ENCODE results near the gene RPIA. TPM values are rescaled to one million over a fixed set of nuclear protein-coding genes. Genes with fewer than 3 reads are reported as not detected.

The RPIA gene
- total RNA-seq, 3 donors from 2014 or later: 17.5 to 29.7 (median 25.7) TPM

GRCh38 chr2:88687384-88687783, 4.1 kb upstream of the RPIA start:
- H3K4me3 ChIP-seq: no peak overlapping the region
- peaks cover 12% of the 10 kb centered on the region for H3K9me3 ChIP-seq
- ATAC-seq (no peak), DNase-seq (no peak)
- H3K4me1 ChIP-seq (ENCODE audit: low read depth): peaks cover 6% of the 10 kb centered on the region
- no peaks in the 10 kb centered on the region for H3K36me3 ChIP-seq (ENCODE audit: low read depth)
- TF ChIP-seq CTCF (IDR thresholded peaks at IDR 0.05): no peak
- intact Hi-C loops (cut with DNase I, micrococcal nuclease): no loop called here

- intact Hi-C loops (cut with DNase I, micrococcal nuclease): no loop called here
- peak; percentile 70 to 71 (median 70) for DNase-seq
- Histone ChIP-seq H3K4me1 (ENCODE audit: low read depth) (peaks cover 10% of the 10 kb centered on the region), H3K36me3 (ENCODE audit: low read depth) (no peaks in the 10 kb centered on the region), H3K9me3 (no peaks in the 10 kb centered on the region), H3K4me3 (peak overlapping the region; percentile 40)
- ATAC-seq: peak; percentile 52
- no peak for TF ChIP-seq CTCF (IDR thresholded peaks at IDR 0.05)
Observed at GRCh38 chr2:88690591-88691338, 708 bp upstream of the RPIA start.

- Histone ChIP-seq H3K4me3 (peak overlapping the region; percentile 40), H3K4me1 (ENCODE audit: low read depth) (peaks cover 14% of the 10 kb centered on the region), H3K36me3 (ENCODE audit: low read depth) (no peaks in the 10 kb centered on the region), H3K9me3 (no peaks in the 10 kb centered on the region)
- intact Hi-C loops (cut with DNase I, micrococcal nuclease): no loop called here
- no peak for TF ChIP-seq CTCF (IDR thresholded peaks at IDR 0.05)
- DNase-seq: peak; percentile 54 to 62 (median 56)
- ATAC-seq: peak; percentile 4
Observed at GRCh38 chr2:88692187-88692586, 714 bp downstream of the RPIA start.

GRCh38 chr2:88693911-88694414, 2.5 kb downstream of the RPIA start:
- H3K36me3 ChIP-seq (ENCODE audit: low read depth): no peaks in the 10 kb centered on the region
- H3K4me3 ChIP-seq: no peak overlapping the region
- no peak for TF ChIP-seq CTCF (IDR thresholded peaks at IDR 0.05)
- intact Hi-C loops (cut with DNase I, micrococcal nuclease): no loop called here
- H3K9me3 ChIP-seq: no peaks in the 10 kb centered on the region
- peaks cover 28% of the 10 kb centered on the region for H3K4me1 ChIP-seq (ENCODE audit: low read depth)
- ATAC-seq: no peak
- no peak for DNase-seq

- Histone ChIP-seq H3K4me1 (ENCODE audit: low read depth) (peaks cover 21% of the 10 kb centered on the region), H3K9me3 (no peaks in the 10 kb centered on the region), H3K36me3 (ENCODE audit: low read depth) (no peaks in the 10 kb centered on the region), H3K4me3 (no peak overlapping the region)
- TF ChIP-seq CTCF (IDR thresholded peaks at IDR 0.05): no peak
- intact Hi-C loops (cut with DNase I, micrococcal nuclease): no loop called here
- DNase-seq (no peak), ATAC-seq (no peak)
Observed at GRCh38 chr2:88696611-88697010, 5.1 kb downstream of the RPIA start.

All from mucosa of descending colon (tissue), 3 donors.